AG04449 (cell line): ENCODE measurements around the gene PADI2.

Experiments used
- CTCF ChIA-PET: fragments of 350-600 bp; formaldehyde crosslinking; extraction: SDS; loops from one replicate; lab custom pipeline; 2021; ENCODE audit warnings: antibody characterized with exemption; lab: Yijun Ruan, JAX
- POLR2A ChIA-PET: fragments of 400-600, 350-600 bp; formaldehyde crosslinking; extraction: SDS; loops from one replicate; lab custom pipeline; 2020; ENCODE audit warnings: antibody characterized with exemption, inconsistent platforms; lab: Yijun Ruan, JAX
- DNase-seq: peaks from one replicate; pipeline ENCODE4 v3.0.0-alpha.2; 2010; ENCODE audit warnings: low read depth, low spot score
- H3K4me3 ChIP-seq: 2 replicates; pipeline ENCODE4 v1.5.1; 2011; ENCODE audit warnings: low read depth, mild to moderate bottlenecking, control low read depth, low read length
- TF ChIP-seq, protein P1 (sequence below): IDR thresholded peaks from one replicate; pipeline ENCODE4 v1.5.1; 2011; ENCODE audit warnings: mild to moderate bottlenecking, moderate library complexity, low read length, control low read depth, inconsistent platforms; ENCODE audit not compliant: insufficient read depth; ENCODE audit errors: missing control alignments

The PADI2 gene

DNA sequence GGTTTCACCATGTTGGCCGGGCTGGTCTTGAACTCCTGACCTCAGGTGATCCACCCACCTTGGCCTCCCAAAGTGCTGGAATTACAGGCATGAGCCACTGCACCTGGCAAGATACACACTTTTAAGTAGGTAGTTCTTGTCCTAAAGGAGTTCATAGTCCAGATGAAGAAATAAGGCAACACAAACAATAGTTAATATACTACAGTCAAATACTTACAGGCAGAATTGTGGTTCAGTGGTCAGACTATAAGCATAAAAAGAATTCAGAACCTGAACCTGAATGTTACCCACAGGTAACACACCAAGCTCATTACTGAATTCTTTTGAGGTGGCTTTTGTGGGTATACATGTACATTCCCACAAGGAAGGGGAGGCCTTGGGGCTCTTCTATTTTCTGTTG is 67.2 kb downstream of the PADI2 start:
- no peak overlapping the region for H3K4me3 ChIP-seq
- TF ChIP-seq, protein P1, sequence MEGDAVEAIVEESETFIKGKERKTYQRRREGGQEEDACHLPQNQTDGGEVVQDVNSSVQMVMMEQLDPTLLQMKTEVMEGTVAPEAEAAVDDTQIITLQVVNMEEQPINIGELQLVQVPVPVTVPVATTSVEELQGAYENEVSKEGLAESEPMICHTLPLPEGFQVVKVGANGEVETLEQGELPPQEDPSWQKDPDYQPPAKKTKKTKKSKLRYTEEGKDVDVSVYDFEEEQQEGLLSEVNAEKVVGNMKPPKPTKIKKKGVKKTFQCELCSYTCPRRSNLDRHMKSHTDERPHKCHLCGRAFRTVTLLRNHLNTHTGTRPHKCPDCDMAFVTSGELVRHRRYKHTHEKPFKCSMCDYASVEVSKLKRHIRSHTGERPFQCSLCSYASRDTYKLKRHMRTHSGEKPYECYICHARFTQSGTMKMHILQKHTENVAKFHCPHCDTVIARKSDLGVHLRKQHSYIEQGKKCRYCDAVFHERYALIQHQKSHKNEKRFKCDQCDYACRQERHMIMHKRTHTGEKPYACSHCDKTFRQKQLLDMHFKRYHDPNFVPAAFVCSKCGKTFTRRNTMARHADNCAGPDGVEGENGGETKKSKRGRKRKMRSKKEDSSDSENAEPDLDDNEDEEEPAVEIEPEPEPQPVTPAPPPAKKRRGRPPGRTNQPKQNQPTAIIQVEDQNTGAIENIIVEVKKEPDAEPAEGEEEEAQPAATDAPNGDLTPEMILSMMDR, result no peak
- DNase-seq, result no peak
- ChIA-PET POLR2A (interaction anchor here (0.5 kb wide), 1 partner anchor 126 kb away, joined by 3 read pairs; no protein-coding TSS in a partner anchor), CTCF (interaction anchor here (1.0 to 15.7 kb wide), 2 partner anchors 11 to 98 kb away, joined by 3 to 447 read pairs; no protein-coding TSS in a partner anchor)

DNA sequence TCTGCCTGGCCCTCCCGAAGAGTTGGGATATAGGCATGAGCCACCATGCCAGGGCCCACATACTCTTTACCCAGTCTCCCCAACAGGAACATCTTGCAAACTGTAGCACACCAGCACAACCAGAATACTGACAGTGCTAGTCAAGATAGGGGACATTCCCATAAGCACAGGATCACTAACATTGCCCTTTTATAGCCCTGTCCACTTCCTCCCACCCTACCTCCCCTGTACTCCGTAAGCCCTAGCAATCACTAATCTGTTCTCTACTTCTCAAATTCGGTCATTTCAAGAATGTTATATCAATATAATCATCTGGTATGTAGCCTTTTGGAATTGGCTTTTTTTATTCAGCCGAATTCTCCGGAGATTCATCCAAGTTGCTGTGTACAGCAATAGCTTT is 71.3 kb downstream of the PADI2 start:
- CTCF ChIA-PET, result interaction anchor here (1.2 to 15.7 kb wide), 6 partner anchors 11 to 94 kb away, joined by 3 to 447 read pairs (median 10); no protein-coding TSS in a partner anchor
- no peak for DNase-seq
- no peak overlapping the region for H3K4me3 ChIP-seq
- TF ChIP-seq, protein P1, result no peak
- POLR2A ChIA-PET, result no interaction called here

DNA sequence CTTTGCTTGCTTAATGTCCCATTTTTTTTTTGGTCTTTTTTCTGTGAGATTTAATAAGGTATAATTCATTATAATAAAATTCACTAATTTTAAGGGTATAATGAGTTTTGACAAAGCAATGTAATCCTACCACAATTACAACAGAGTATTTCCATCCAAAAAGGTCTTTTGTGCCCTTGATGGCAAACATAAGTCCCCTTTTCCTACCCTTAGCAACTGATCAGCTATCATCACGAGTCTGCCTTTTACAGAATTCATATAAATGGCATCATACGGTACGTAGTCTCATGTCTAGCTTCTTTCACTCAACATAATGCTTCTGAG is 73.0 kb downstream of the PADI2 start:
- ChIA-PET CTCF (interaction anchor here (0.7 to 15.7 kb wide), 31 partner anchors 9 to 1963 kb away, joined by 3 to 447 read pairs (median 4); partner anchors contain the start of gene MFAP2), POLR2A (no interaction called here)
- DNase-seq, result no peak
- TF ChIP-seq, protein P1, result no peak
- no peak overlapping the region for H3K4me3 ChIP-seq

DNA sequence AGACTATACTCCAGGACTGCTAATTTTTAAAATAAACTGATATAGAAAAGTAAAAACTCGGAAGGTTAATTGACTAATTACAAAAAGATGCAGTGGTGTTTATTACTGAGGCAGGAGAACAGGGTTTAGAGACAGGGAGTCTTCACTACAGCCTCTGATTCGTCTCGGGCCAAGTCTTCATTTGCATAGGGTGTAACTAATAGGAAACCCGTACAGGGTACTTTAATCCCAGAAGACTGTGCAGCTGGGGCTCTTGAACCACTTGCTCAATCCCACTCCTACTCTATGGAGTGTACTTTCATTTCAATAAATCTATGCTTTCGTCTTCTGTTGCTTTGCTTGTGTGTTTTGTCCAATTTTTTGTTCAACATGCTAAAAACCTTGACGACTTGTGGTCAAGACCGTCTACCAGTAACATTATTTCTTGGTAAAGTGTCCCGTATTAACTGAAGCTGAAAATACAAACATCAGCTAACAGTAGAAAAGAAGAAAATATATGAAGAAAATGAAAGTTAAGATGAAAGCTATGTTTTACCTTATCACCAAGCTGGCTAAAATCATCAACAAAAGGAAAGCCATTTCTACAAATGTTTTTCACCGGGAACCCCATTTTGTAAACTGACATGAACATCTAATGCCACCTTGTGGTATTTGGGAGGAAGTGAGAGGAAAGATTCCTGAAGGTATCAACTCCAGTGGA is 73.5 kb downstream of the PADI2 start:
- TF ChIP-seq, protein P1, result peak; percentile 51
- no peak overlapping the region for H3K4me3 ChIP-seq
- DNase-seq, result no peak
- CTCF ChIA-PET, result interaction anchor here (0.7 to 15.7 kb wide), 32 partner anchors 9 to 1964 kb away, joined by 3 to 447 read pairs (median 4); partner anchors contain the start of gene MFAP2
- POLR2A ChIA-PET, result no interaction called here

DNA sequence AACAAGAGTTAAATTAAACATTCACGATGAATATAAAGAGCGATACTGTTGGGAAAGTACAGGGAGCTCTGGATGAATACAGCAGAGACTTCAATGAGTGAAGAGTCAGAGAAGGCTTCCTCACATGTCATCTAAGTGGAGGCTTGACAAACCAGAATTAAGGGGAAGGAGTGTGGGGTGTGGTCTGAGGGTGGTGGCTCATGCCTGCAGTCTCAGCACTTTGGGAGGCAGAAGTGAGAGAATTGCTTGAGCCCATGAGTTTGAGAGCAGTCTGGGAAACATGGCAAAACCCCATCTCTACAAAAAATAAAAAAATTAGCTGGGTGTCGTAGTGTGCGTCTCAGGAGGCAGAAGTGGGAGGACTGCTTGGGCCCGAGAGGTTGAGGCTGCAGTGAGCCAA is 74.1 kb downstream of the PADI2 start:
- DNase-seq, result no peak
- CTCF ChIA-PET, result interaction anchor here (1.0 to 15.7 kb wide), 15 partner anchors 8 to 135 kb away, joined by 3 to 447 read pairs (median 6); no protein-coding TSS in a partner anchor
- no peak overlapping the region for H3K4me3 ChIP-seq
- TF ChIP-seq, protein P1, result no peak
- POLR2A ChIA-PET, result no interaction called here

DNA sequence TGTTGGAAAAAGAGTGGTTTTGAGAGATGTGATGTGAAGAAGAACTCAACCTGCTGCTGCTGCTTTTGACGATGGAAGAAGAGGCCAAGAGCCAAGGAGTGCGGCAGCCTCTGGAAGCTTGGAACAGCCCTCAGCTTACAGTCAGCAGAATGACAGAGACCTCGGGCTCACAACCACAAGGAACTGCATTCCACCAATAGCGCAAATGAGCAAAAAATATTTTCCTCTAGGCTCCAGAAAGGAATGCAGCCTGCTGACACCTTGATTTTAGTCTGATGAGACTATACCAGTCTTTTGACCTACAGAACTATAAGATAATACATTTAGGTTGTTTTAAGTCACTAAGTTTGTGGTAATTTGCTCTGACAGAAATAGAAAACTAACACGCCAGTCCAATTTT is 75.6 kb downstream of the PADI2 start:
- H3K4me3 ChIP-seq, result no peak overlapping the region
- no peak for DNase-seq
- CTCF ChIA-PET, result interaction anchor here (3.1 to 15.7 kb wide), 3 partner anchors 10 to 90 kb away, joined by 15 to 447 read pairs (median 25); no protein-coding TSS in a partner anchor

More for the DNA sequence above, 75.6 kb downstream of the PADI2 start:
- TF ChIP-seq, protein P1, result no peak
- POLR2A ChIA-PET, result no interaction called here
